Fibroblast of the conjunctiva (primary cell): ENCODE measurements around the gene PLA2G2D.

Source experiments
- DNase-seq: peaks from one replicate; pipeline ENCODE4 v3.0.0-alpha.2; 2010; ENCODE audit warnings: low read depth

PLA2G2D gene

GRCh38 chr1:20114021-20114648, 5.2 kb downstream of the PLA2G2D start:
- DNase-seq = no peak

GRCh38 chr1:20112279-20113000, 6.9 kb downstream of the PLA2G2D start:
- no peak for DNase-seq

GRCh38 chr1:20111452-20111851, 7.9 kb downstream of the PLA2G2D start:
- no peak for DNase-seq

GRCh38 chr1:20110679-20111078, 8.7 kb downstream of the PLA2G2D start:
- DNase-seq = no peak

GRCh38 chr1:20109223-20109856, 10.0 kb downstream of the PLA2G2D start:
- no peak for DNase-seq

GRCh38 chr1:20108366-20109123, 10.8 kb downstream of the PLA2G2D start:
- no peak for DNase-seq

- no peak for DNase-seq
Measured at GRCh38 chr1:20107796-20108195, 11.5 kb downstream of the PLA2G2D start.

GRCh38 chr1:20107351-20107750, 12.0 kb downstream of the PLA2G2D start:
- no peak for DNase-seq

- DNase-seq = no peak
Measured at GRCh38 chr1:20105856-20106255, 13.5 kb downstream of the PLA2G2D start.

GRCh38 chr1:20102875-20103274, 16.5 kb downstream of the PLA2G2D start:
- no peak for DNase-seq

- peak; percentile 8 for DNase-seq
Measured at GRCh38 chr1:20100632-20101355, 18.5 kb downstream of the PLA2G2D start.

- no peak for DNase-seq
Measured at GRCh38 chr1:20099533-20099932, 19.8 kb downstream of the PLA2G2D start.

GRCh38 chr1:20096840-20097447, 22.4 kb downstream of the PLA2G2D start:
- DNase-seq = no peak

GRCh38 chr1:20095564-20096434, 23.5 kb downstream of the PLA2G2D start:
- no peak for DNase-seq

- peak; percentile 4 for DNase-seq
Measured at GRCh38 chr1:20093940-20094391, 25.4 kb downstream of the PLA2G2D start.

GRCh38 chr1:20093303-20093702, 26.0 kb downstream of the PLA2G2D start:
- no peak for DNase-seq

GRCh38 chr1:20090641-20091040, 28.7 kb downstream of the PLA2G2D start:
- DNase-seq = no peak

- DNase-seq = no peak
Measured at GRCh38 chr1:20090119-20090518, 29.2 kb downstream of the PLA2G2D start.

GRCh38 chr1:20089328-20090077, 29.8 kb downstream of the PLA2G2D start:
- no peak for DNase-seq

- no peak for DNase-seq
Measured at GRCh38 chr1:20087668-20088067, 31.7 kb downstream of the PLA2G2D start.
